Fibroblast of skin of right biceps (primary cell): ENCODE data around the gene BDKRB2.

Experiments
- DNase-seq: peaks from one replicate; pipeline ENCODE4 v3.0.0-alpha.2; 2013

The BDKRB2 gene

DNA sequence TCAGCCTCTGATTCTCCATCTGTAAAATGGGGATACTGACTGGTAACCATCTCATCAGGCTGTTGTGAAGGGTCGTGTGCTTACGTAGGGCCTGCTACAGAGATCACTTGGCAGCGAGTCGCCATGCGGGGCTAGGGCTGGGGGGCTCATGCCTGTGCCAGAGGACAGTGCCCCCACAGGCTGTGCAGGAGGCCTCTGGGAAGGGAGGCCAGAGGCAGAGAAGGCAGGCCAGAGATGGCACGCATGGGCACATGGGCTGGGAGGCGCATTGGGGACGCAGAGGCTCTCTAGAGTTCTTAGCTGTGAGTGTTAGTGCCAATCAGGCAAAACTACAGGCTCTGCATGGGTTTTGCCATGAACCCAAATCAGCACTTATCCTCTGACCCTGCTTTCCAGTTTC, 3.5 kb upstream of the BDKRB2 start:
- DNase-seq, result no peak

DNA sequence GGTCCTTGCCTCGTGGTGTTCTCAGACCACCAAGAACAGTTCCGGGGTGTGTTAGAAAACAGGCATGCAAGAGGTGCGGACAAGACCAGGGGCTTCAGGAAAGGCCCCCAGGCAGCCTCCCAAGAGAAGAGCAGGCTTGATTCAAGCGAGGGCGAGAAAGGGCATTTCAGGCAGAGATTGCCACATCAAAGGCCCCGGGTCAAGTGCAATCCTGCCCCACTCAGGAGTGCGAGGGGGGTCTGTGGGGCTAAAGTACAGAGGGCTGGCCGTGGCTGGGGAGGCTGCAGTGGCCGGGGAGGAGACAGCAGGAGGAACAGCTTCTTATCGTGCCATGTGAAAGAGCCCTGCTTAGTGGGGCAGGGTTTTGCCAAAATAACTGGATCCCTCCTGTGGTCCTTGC, 2.7 kb upstream of the BDKRB2 start:
- no peak for DNase-seq

DNA sequence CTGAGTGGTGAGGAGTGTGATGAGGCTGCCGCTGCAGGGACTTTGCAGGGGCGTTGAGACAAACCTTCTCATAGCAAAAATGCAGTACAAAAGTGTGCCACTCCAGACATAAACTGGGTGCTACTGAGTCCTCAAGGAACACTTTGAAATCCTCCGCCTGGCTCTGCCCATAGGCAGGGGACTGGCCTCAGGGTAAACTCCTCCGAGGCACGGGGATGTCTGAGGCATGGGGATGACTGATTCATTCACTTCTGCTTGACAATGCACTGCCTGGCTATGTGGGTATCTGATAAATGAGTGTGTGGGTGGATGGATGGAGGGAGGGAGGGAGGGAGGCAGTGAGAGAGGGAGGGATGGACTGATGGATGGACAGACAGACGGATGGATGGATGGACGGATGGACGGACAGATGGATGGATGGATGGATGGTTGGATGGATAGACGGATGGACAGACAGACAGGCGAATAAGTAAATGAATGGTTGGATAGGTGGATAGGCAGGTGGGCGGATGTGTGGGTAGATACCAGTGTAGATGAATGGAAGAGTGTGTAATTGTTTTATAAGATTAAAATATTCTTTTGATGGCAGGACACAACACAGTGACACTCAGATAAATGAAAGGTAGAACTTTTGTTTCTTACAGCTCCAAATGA, 2.1 kb upstream of the BDKRB2 start:
- DNase-seq, result no peak

DNA sequence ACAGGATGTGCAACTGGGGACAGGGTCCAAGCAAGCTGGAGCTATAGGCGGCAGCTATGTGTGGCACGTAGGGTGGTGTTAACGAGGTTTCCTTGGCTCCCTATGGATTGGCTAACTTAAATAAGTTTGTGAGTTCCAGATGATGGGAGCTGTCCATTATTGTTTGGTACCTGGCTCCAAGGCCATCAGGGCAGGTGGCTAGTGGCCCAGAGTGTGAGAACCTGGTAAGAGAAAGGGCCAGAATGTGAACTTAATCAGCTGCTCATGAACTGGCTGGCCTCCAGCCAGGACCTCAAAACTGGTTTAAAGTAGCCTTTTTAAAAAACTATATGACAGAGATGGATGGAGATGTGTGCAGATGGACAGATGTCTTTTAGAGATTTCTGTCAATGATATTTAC, 1.5 kb upstream of the BDKRB2 start:
- DNase-seq, result no peak

DNA sequence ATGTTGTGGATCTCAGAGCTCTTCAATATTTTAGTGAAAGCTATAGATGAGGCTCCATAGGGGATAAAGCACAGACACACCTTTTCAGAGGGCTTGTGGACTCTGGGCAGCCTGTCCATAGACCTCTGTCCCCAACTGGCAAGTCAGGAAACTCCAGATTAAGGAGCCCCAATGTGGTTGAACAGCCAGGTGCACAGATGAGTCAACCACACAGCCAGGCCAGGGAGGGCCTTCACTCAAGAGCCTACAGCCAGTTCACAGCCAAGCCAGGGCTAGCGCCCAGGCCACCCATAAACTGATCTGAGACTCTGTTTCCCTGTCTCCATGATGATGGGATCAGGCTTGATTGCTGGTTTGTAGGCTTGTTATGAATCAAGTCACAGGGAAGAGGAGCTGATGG, 1.0 kb upstream of the BDKRB2 start:
- DNase-seq, result no peak

DNA sequence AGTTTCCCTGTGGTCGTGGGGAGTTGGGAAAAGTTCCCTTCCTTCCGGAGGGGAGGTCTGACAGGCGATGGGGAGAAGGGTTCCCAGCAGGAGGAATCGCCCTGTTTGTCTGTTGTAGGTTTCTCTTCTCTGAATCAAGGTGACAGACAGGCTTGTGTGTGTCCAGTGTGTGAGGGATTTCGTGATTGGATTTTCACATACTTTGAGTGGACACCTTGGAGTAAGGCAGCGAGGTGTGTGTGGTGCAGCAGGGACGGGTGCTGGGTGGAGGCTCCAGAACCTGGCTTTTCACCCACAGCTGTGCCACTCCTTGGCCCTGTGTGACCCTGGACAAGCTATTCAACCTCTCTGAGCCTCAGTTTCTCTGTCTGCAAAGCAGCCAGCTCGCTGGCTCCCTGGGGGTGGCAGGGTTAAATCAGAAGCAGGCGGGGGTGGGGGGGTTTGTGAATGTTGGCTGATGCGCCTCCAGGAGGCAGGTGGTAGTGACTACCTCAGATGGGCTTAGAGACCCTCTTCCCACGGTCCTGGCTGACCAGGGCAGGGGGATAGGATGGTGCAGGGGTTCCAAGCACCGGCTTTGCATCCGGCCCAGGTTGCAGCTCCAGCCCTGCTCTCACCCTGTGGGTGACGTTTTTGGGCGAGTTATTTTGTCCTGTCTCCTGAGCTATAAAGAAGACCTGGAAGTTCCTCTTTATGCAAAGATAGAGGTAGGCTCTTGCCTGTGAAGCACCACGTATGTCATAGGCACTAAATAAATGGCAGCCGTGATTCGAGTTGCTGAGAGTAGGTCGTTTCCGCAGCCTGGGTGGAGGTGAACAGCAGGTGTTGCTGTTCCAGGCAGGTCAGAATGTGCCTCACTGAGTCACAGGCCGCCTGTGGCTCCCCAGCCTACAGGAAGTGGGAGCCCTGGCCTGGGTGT, 679 bp downstream of the BDKRB2 start:
- no peak for DNase-seq

DNA sequence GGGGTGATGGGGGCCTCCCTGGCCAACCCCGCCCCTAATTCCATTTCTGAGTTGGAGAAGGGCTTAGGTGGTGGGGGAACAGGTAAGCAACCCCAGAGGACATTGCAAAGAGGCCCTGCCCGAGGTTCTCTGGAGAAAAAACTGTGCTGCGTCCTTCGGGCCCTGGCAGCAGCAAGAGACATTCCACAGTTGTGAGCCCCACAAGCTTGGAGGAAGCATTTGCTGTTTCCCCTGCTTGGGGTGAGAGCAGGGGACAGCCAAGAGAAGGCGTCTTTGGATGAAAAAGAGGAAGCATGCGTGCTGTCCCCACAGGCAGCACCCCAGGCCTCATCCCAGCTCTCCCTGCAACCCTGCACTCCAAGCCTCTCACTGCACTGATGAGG, 1.3 kb downstream of the BDKRB2 start:
- peak; percentile 18 for DNase-seq

DNA sequence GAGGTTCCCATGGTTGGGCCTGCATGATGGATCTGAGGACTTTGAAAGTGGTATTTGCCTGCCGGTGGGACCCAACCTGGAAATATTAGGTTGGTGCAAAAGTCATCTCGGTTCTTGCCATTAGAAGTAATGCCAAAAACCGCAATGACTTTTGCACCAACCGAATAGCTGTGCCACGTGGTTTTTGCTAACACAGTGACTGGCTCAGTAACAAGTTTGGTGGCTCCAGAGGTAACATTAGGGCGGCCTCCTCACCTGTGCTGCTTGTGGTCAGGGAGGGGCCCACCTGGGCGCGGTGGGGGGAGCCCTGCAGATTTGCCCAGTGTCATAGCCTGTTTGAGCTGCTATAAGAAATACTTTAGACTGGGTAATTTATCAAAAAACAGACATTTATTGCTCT, 1.8 kb downstream of the BDKRB2 start:
- no peak for DNase-seq

DNA sequence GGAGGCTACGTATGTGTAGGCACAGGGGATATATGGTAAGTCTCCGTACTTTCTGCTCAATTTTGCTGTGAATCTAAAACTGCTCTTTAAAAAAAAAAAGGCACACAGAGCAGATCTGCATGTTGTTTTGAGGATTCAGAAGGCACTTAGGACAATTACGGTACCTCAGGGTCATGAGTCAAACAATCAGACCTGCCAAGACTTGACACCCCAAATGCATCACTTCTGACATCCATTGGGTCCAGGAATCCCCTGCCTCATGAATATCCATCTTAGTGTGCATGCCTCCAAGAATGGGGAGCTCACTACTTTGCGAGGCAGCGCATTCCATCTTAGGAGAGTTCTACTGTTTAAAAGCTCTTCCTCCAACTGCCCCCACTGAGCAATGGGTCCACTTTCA, 3.0 kb downstream of the BDKRB2 start:
- no peak for DNase-seq

DNA sequence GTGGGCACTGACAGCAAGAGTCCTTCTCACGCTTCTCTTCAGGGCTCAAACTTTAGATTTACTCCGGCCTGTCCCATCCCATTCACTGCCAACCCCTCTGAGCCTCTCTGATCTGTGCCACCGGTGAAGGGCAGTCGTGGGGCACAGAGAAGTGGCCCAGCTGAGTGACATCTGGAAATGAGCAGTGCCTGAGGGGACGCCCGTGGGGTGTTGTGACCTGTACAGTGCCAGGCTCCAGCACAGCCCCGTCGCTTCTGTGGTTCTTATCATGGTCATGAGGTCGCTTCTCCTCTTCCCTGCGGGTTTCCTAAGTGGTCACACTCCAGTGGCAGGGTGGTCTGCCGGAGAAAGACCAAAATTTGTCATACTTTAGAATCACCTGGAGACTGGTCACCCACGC, 4.1 kb downstream of the BDKRB2 start:
- DNase-seq, result no peak

DNA sequence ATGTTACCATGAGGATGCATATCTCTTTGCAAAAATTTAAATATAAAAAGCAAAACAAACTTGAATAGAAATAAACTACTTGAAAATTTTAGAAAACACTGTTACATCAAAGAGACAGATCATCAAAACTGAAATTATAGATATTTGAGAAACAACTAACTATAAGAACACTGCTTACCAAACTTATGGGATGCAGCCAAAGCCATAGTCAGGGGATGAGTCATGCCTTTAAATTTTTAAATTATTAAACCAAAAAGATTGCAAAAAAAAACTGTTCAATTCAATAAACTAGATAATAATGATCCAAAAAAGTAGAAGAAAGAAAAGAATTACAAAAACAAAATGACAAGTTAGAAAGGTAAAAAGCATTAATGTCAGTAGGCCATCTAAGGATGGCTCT, 7.5 kb downstream of the BDKRB2 start:
- DNase-seq, result no peak

DNA sequence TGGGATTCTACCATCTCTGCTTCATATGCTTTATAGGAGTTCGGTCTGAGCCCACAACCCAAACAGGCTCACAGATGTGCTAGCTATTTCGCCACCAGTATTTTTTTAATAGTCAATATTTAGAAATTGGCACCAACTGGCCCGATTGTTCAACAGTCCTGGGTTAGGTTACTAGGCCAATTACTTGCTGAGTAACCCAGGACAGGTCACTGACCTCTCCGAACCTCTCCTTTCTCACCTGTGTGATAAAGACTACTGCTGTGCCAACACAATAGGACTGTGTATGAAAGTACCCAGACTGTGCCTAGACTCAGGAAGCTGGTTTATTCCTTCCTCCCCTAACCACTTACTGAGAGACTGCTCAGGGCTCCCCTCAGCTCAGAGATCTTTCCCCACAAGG, 8.3 kb downstream of the BDKRB2 start:
- DNase-seq, result no peak

DNA sequence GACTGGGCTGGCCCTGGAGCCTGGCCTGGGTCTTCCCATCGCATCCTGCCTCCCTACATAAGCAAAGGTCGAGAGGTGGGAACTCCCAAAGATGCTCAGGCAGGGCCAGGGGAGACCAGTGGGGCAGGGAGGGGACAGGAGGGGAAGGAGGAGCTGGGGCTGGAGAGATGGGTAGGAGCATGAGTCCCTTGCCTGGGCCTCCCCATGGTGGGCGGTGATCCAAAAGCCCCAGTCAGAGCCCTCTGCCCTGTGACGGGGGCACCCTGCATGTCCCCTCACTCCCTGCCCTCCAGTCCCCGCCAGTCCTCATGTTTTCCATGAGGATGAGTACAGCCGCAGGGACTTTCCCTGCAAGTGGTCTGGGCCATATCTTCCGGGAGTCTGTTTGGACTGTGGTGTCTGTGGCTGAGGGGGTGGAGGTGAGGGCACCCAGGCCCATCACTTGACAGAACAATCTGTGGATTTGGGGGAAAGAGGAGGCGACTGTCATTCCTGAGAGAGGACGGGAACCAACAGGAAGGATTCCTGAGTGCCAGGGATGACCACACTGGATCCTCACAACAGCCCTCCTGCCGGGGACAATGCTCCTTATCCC, 9.3 kb downstream of the BDKRB2 start:
- DNase-seq, result no peak

DNA sequence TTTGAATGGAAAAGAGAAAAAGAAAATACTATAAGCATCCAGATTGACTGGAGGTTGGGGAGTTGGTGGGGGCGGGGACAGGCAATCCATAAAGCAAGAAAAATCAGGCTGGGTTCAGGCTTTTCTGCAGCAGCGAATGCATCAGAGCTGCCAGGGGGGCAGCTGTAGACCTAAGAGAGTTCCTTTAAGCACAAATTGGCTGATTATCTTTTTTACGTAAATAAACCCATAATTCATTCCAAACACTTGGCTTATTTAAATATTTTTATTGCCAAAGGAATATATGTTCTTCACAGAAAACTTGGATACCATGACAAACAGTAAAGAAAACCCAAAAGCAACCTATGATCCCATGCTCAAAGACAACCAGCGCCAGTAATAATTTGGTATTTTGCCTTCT, 10.2 kb downstream of the BDKRB2 start:
- DNase-seq, result no peak

DNA sequence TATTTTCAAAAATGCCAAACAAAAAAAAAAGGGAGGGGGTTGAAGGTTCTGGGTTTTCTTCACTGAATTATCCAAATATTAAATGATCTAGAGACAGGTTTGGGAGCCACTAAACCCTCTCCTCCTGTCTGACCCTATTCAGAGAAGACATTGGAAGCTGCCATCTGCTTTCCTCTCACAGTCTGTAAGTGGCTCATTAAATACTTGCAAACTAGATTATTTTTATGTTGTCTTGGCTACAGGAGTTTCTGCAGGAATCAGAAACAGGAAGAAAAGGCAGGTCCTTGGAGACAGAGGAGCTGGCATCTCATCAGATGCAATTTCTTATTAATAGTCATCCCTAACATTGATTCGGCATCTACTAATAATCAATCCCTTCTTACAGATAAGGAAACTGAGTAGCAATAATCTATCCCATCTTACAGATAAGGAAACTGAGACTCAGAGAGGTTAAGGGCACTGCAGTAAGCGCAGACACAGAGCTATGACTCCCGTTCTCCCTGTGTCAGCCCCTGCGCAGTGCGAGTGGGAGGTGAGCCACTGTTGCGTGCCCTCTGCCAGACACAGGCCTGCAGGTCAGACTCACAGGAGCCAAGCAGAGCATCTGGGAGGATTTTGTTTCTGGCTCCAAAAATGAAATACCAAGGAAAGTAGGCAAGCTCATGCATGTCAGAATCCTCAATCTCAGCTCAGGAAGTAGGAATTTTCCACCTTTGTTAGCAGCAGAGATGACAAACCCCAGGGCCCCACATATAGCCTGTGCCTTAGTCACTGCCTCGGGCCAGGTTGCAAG, 11.0 kb downstream of the BDKRB2 start:
- no peak for DNase-seq

DNA sequence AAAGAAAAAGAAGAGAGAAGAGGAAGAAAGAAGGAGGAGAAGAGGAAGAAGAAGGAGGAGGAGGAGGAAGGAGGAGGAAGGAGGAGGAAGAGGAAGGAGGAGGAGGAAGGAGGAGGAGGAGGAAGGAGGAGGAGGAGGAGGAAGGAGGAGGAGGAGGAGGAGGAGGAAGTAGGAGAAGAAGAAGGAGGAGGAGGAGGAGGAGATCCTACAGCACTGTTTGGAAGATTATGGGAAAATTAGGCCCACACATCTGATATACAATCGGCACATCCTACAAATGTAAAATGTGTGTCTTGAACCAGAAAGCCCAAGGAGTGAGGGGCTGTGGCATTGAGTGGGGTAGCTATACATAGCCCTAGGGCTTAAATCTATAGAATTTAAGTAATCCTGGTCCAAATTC, 12.0 kb downstream of the BDKRB2 start:
- no peak for DNase-seq

DNA sequence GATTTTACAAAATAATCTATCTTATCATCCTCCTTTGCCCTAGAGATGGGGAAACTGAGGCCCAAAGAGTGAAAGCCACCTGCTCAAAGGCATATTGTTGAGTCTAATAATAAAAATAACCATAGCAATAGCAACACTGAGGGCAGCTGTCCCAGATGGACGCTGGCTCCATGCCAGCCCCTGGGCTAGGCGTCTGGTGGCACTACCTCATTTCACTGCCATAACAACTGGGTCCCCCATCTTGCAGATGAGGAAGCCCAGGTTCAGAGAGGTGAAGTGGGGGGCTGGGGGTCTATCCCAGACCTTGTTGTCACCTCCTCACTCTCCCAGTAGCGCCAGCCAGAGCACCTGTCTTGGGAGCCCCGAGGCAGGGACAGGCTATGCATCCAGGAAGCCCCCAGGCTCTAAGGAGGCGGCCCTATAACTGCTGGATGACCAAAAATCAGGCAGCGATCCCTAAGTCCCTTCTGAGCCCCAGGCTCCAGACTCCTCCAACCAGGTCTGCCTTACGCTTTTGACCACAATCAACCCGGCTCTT, 12.8 kb downstream of the BDKRB2 start:
- no peak for DNase-seq

DNA sequence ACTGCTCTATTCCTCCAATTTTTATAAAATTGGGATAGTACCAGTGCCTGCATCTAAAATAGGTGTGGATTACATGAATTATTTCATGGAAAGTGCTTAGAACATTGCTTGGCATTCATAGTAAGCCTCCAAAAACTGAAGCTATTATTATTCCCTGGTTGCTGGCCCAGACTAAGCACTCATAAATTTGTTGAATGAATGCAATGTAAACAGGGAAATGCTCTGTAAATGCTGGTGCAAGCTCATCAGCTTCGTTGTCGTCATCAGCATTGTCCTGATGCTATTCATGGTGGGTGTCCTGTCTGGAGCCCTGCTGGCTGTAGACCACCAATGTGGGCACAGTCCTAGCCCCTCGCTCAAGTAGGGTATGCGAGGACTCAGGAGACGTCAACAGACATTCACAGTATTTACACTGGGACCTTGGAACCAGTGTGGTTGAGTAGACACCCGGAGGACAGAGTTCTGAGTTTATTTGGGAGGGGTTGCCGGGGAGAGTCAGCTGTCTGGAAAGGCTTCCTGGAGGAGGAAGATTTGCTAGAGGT, 16.5 kb downstream of the BDKRB2 start:
- DNase-seq, result no peak

DNA sequence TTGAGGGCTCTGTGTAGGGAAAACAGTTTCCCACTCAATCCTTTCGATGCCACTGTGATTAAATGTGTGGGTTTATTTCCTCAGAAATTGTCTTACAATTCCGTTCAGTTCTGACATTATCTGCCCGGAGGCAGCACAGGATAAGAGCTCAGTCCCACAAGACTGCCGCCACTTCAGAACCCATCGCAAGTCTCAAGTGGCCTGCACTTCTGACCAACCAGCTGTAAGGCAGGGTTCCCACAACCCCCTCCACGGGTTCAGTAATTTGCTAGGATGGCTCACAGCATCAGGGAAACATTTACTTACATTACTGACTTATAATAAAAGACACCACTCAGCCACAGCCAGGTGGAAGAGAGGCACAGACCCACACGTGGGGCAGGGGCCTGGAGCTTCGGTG, 17.2 kb downstream of the BDKRB2 start:
- no peak for DNase-seq

DNA sequence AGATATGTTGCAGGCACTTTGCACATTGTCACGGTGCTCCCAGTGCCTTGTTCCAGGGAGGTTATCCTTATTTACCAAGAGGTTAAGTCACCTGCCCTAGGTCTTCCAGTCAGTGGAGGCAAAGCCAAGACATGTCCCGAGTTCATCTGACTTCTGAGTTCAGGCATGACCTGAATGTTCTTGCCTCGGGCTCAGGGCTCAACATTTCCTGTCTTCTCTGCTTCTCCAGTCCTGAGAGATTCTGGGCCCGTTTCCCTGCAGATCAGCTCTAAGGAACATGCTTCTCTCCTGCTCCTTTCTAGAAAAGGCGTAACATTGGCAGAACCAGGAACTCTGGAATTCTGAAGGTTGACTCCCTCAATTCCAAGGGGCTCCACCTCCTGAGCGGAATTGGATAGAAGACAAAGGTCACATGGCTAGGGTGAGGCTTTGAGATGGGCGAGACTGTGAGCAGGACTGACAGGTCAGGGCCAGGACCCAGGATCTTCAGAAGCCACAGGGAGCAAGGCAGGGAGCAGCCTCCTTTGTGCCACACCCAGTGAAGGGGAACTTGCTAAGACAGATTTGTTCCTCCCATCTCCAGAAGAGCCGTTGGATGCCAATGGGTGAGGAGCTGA, 19.9 kb downstream of the BDKRB2 start:
- no peak for DNase-seq

DNA sequence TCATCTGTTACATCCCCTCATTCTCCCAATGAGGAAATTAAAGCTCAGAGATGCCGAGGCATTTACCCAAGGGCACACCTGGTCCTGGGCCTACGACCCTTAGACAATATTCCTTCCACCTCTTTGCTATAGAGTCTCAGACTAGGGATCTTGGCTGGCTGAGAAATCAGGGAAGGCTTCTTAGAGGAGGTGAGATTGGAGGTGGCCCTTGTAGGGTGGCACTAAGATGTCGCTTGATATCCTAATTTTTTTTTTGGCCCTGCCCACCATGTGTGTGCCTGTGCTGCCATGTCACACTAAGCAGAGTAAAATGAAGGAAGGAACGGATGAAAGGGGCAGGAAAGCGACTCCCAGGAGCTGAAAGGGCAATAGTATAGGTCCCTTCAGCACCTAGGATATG, 20.6 kb downstream of the BDKRB2 start:
- no peak for DNase-seq

DNA sequence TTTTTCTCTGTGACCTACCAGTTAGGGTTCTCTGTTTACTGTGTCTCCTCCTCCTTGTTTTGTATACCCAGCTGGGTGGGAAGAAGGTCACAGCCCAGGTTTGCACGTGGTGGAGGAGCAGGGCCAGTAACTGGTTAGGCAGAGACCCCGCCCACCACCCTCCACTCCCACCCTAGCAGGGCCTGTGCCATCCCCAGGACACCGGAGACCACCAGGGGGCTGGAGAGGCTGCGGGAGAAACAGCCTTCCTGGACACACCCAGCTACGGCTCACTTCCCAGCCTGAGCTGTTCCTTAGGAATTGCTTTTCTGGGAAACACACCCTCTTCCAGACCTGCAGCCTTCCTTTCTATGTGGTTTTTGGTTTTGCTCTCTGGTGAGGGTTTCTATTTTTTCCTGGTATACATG, 21.1 kb downstream of the BDKRB2 start:
- DNase-seq, result peak; percentile 83
